Vagina (tissue), 2 donors: ENCODE measurements around the gene RUSC1.
"Not testable (repeated sequence)": the region's sequence is repeated elsewhere in the genome, so short reads cannot be mapped to it uniquely, and the experiment has no call there.

Source experiments
- CTCF ChIP-seq, 3 experiments: fragments of 450-650 bp in 2 of 3; fragments of 200-600 bp in 1 of 3; sonication (generic) in 1 of 3; IDR thresholded peaks; one replicate each; pipeline ENCODE4 v1.5.1; 2017 to 2019; ENCODE audit warnings: antibody characterized with exemption in 3 of 3, mild to moderate bottlenecking in 2 of 3, moderate library complexity in 2 of 3
- POLR2A ChIP-seq, 2 donors: fragments of 450-650 bp; IDR thresholded peaks; one replicate each; pipeline ENCODE4 v1.6.1; 2017; ENCODE audit warnings: antibody characterized with exemption in 2 of 2, mild to moderate bottlenecking in 2 of 2, moderate library complexity in 2 of 2
- POLR2AphosphoS5 ChIP-seq, 2 donors: sonication (generic); formaldehyde crosslinking; IDR thresholded peaks; one replicate each; pipeline ENCODE4 v1.9.0; 2017; ENCODE audit warnings: antibody characterized with exemption in 2 of 2, mild to moderate bottlenecking in 2 of 2, low read depth in 1 of 2; ENCODE audit not compliant: insufficient read depth in 1 of 2

- TF ChIP-seq CTCF (IDR thresholded peaks at IDR 0.05); POLR2A (IDR thresholded peaks at IDR 0.05); POLR2AphosphoS5 (IDR thresholded peaks at IDR 0.05; ENCODE audit: insufficient read depth in 1 of 2, low read depth in 1 of 2): not testable (repeated sequence)
Measured at GRCh38 chr1:155328856-155329255, 8.2 kb downstream of the RUSC1 start.
